ENCODE data around the gene ALG6. TPM values are rescaled to one million over a fixed set of nuclear protein-coding genes. Genes with fewer than 3 reads are reported as not detected.

The ALG6 gene
- total RNA-seq, 6 donors from 2014 or later: 1.00 to 15.7 (median 9.3) TPM

DNA sequence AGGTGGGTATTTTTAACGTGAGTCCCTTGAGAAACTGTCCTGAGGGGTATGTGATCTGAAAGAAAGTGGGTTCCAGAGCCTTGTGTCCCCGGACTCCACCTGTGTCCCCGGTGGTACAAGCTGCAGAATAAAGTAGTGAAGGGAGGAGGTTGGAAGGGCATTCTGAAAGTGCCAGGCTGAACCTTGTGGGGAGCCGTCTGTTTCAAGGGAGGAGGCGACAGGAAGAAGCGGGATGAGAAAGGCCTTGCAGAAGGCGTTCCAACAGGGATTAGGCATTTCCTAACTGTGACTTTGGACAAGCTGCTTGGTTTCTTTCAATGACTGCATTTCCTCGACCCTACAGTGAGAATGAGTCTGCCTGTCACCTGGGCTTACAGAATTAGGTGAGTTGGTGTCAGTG lies 39.3 kb upstream of the ALG6 start:
- Histone ChIP-seq H3K4me1 (peaks cover 17 to 27% (median 22%) of the 10 kb centered on the region in 4 donors), H3K9me3 (no peaks in the 10 kb centered on the region), H3K4me3 (no peak overlapping the region), H3K36me3 (no peaks in the 10 kb centered on the region), H3K27ac (no peak overlapping the region), H3K27me3 (peaks cover 2 to 81% (median 39%) of the 10 kb centered on the region in 4 donors)
- no peak for TF ChIP-seq POLR2A (IDR thresholded peaks at IDR 0.05)
- TF ChIP-seq, protein P1, sequence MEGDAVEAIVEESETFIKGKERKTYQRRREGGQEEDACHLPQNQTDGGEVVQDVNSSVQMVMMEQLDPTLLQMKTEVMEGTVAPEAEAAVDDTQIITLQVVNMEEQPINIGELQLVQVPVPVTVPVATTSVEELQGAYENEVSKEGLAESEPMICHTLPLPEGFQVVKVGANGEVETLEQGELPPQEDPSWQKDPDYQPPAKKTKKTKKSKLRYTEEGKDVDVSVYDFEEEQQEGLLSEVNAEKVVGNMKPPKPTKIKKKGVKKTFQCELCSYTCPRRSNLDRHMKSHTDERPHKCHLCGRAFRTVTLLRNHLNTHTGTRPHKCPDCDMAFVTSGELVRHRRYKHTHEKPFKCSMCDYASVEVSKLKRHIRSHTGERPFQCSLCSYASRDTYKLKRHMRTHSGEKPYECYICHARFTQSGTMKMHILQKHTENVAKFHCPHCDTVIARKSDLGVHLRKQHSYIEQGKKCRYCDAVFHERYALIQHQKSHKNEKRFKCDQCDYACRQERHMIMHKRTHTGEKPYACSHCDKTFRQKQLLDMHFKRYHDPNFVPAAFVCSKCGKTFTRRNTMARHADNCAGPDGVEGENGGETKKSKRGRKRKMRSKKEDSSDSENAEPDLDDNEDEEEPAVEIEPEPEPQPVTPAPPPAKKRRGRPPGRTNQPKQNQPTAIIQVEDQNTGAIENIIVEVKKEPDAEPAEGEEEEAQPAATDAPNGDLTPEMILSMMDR (IDR thresholded peaks at IDR 0.05): no peak
- TF ChIP-seq EP300 (IDR thresholded peaks at IDR 0.05): no peak
- TF ChIP-seq POLR2AphosphoS5 (IDR thresholded peaks at IDR 0.05): no peak
- no peak for ATAC-seq (ENCODE audit: low FRiP score in 2 of 2)
- no peak for DNase-seq
- WGBS, 2 donors: 40 to 52% methylated on average over 8 of the region's 8 CpGs

DNA sequence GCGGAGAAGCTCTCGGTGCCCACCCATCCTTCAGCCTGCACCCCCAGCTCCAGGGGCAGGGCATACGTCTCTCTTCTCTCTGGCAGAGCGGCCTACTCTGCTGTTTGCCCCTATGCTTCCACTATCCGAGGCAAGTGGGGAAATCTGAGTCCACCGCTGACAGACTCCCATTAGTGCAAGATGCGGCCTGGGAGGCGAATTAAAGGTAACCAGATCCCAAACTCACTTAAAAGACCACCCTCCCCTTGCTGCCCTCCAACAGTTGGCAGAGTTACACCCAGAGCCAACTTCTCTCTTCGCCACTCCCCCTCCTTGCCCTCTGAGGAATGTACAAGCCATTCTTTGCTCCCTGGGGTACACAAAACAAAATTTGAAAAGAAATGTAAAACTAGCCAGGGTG lies 38.6 kb upstream of the ALG6 start:
- no peak overlapping the region for H3K4me3 ChIP-seq
- no peaks in the 10 kb centered on the region for H3K9me3 ChIP-seq
- no peak for DNase-seq
- TF ChIP-seq POLR2A (IDR thresholded peaks at IDR 0.05) (no peak), POLR2AphosphoS5 (IDR thresholded peaks at IDR 0.05) (no peak), EP300 (IDR thresholded peaks at IDR 0.05) (no peak)
- TF ChIP-seq, protein P1 (IDR thresholded peaks at IDR 0.05): no peak
- H3K27ac ChIP-seq: no peak overlapping the region
- no peak for ATAC-seq (ENCODE audit: low FRiP score in 2 of 2)
- H3K4me1 ChIP-seq: peaks cover 10 to 22% (median 19%) of the 10 kb centered on the region in 4 donors
- 73 to 77% methylated on average over 3 to 9 of the region's 9 CpGs for WGBS, 2 donors
- H3K27me3 ChIP-seq: peaks cover 2 to 74% (median 35%) of the 10 kb centered on the region in 4 donors
- no peaks in the 10 kb centered on the region for H3K36me3 ChIP-seq

DNA sequence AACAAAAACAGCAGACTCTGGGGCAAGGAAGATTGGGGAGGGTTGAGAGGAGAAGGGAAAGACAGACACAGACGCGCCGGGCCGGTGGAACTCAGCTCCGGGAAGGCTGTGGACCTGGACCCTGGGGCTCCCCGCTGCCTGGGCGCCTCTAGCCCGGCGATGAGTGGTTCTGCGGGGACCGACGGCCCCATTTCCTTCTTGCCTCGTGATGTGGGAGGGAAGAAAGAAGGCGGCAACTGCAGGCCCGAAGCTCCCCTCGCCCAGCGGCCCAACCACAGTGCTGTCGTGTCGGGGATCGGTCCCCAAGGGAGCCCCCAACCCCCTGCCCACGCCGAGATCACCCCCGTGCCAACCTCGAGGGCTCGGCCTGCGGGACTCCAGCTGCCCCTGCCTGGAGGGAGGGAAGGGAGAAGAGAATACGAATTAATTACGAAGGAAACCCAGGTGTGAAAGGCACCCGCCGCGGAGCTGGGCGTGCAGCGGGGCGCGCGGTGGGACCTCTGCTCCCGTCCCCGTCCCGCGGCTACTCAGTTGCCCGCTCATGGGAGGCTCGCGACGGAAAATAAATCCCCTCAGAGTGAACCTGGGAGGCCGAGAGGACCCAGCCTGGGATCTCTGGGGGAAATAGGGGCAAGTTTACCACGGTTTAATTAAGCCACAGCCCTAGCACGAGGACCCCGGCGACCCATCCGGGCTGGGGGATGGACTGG lies 37.7 kb upstream of the ALG6 start:
- ATAC-seq (ENCODE audit: low FRiP score in 2 of 2): peak in 1 of 2 donors; percentile 38
- DNase-seq: peak in 1 of 2 donors; percentile 78
- 3 to 5% methylated on average over 19 to 43 of the region's 50 CpGs for WGBS, 2 donors
- H3K36me3 ChIP-seq: no peaks in the 10 kb centered on the region
- H3K27me3 ChIP-seq: peaks cover 2 to 65% (median 27%) of the 10 kb centered on the region in 4 donors
- H3K27ac ChIP-seq: no peak overlapping the region
- H3K4me1 ChIP-seq: peaks cover 3 to 14% (median 11%) of the 10 kb centered on the region in 4 donors
- no peak overlapping the region for H3K4me3 ChIP-seq
- TF ChIP-seq, protein P1 (IDR thresholded peaks at IDR 0.05): no peak
- TF ChIP-seq EP300 (IDR thresholded peaks at IDR 0.05) (no peak), POLR2AphosphoS5 (IDR thresholded peaks at IDR 0.05) (no peak), POLR2A (IDR thresholded peaks at IDR 0.05) (no peak)
- H3K9me3 ChIP-seq: no peaks in the 10 kb centered on the region

DNA sequence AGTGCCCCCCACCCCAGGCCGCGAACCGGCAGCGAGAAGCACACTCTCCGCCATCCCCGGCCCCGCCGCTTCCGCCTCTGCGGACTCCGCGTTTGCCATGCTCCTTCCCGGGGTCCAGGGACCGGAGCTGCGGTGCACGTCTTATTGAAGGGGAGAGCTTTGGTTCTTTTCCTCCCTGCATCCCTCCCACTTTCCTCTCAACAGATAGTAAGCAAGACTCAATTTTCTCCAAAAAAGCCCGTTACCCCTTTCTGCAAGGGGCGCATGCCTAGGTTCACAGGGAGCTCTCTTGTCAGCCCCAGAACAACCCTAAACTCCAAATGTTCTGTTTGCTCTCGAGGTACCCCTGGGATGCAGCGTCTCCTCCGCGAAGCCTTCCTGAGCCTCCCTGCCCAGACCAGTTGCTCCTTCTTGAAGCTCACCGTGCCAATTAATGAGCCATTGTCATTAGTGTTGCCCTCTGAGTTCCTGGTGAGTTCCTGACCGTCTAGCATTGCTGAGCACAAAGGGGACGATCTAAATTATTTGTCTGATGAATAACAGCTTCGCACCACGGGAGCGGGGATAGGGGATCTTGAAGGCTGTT lies 37.0 kb upstream of the ALG6 start:
- Histone ChIP-seq H3K36me3 (no peaks in the 10 kb centered on the region), H3K9me3 (no peaks in the 10 kb centered on the region), H3K27ac (no peak overlapping the region), H3K4me1 (peaks cover 3 to 14% (median 11%) of the 10 kb centered on the region in 4 donors), H3K27me3 (peaks cover 2 to 59% (median 27%) of the 10 kb centered on the region in 4 donors), H3K4me3 (no peak overlapping the region)
- no peak for ATAC-seq (ENCODE audit: low FRiP score in 2 of 2)
- TF ChIP-seq POLR2A (IDR thresholded peaks at IDR 0.05) (no peak), POLR2AphosphoS5 (IDR thresholded peaks at IDR 0.05) (no peak), EP300 (IDR thresholded peaks at IDR 0.05) (no peak)
- TF ChIP-seq, protein P1 (IDR thresholded peaks at IDR 0.05): no peak
- peak in 1 of 2 donors; percentile 78 for DNase-seq
- WGBS, 2 donors: 6% methylated on average over 28 of the region's 28 CpGs
